HepG2 (cell line): ENCODE results near the gene FANCG. TPM values are rescaled to one million over a fixed set of nuclear protein-coding genes. Genes with fewer than 3 reads are reported as not detected.

ENCODE experiments used
- EP300 ChIP-seq, 3 experiments: sonication (generic) in 1 of 3; formaldehyde crosslinking in 1 of 3; IDR thresholded peaks; 2 replicates each; pipeline versions ENCODE4 v1.5.1 to v1.6.1; 2011 to 2020; ENCODE audit warnings: low read depth in 2 of 3, low read length in 2 of 3, borderline replicate concordance in 1 of 3, improper control_type of control experiment in 1 of 3, mild to moderate bottlenecking in 1 of 3, missing genetic modification reagents in 1 of 3, moderate library complexity in 1 of 3
- HMGXB4 ChIP-seq, 2 experiments: sonication (generic) in 1 of 2; formaldehyde crosslinking in 1 of 2; IDR thresholded peaks; 2 replicates each; pipeline versions ENCODE4 v1.4.0 to v1.6.1; 2018 to 2020; ENCODE audit warnings: missing genetic modification reagents in 2 of 2, borderline replicate concordance in 1 of 2, low read depth in 1 of 2, mild to moderate bottlenecking in 1 of 2, missing biosample characterization in 1 of 2
- HOXA9 ChIP-seq: sonication (generic); formaldehyde crosslinking; IDR thresholded peaks from 2 replicates; pipeline ENCODE4 v1.8.1; 2022; ENCODE audit warnings: missing genetic modification reagents, mild to moderate bottlenecking, moderate library complexity, borderline replicate concordance
- NR1H2 ChIP-seq: sonication (generic); formaldehyde crosslinking; IDR thresholded peaks from 2 replicates; pipeline ENCODE4 v1.8.1; 2022; ENCODE audit warnings: low read depth, missing genetic modification reagents, borderline replicate concordance
- PAF1 ChIP-seq: IDR thresholded peaks from 2 replicates; pipeline ENCODE4 v1.6.1; 2016; ENCODE audit warnings: missing genetic modification reagents, missing compliant biosample characterization
- PAXIP1 ChIP-seq: sonication (generic); formaldehyde crosslinking; conservative IDR thresholded peaks from 2 replicates; pipeline ENCODE4 v1.4.0; 2020; ENCODE audit warnings: mild to moderate bottlenecking, missing genetic modification reagents, moderate library complexity
- THYN1 ChIP-seq: sonication (generic); formaldehyde crosslinking; IDR thresholded peaks from 2 replicates; pipeline ENCODE4 v1.8.1; 2023; ENCODE audit warnings: low read depth, mild to moderate bottlenecking, moderate library complexity, missing genetic modification reagents, borderline replicate concordance
- XRCC5 ChIP-seq: fragments of 200-400 bp; formaldehyde crosslinking; optimal IDR thresholded peaks from 2 replicates; pipeline ENCODE3; 2017; ENCODE audit warnings: mild to moderate bottlenecking, low read length
- ZNF224 ChIP-seq: sonication (generic); formaldehyde crosslinking; IDR thresholded peaks from 2 replicates; pipeline ENCODE4 v1.5.0; 2020; ENCODE audit warnings: mild to moderate bottlenecking, missing genetic modification reagents
- ZNF24 ChIP-seq: fragments of 450-650 bp; IDR thresholded peaks from 2 replicates; pipeline ENCODE4 v1.6.1; 2017; ENCODE audit warnings: antibody characterized with exemption, mild to moderate bottlenecking
- ZNF549 ChIP-seq: sonication (generic); formaldehyde crosslinking; IDR thresholded peaks from 2 replicates; pipeline ENCODE4 v1.5.0; 2020; ENCODE audit warnings: missing genetic modification reagents
- ZNF709 ChIP-seq: sonication (generic); formaldehyde crosslinking; IDR thresholded peaks from 2 replicates; pipeline ENCODE4 v1.5.0; 2020; ENCODE audit warnings: mild to moderate bottlenecking, missing genetic modification reagents
- polyA plus RNA-seq, 8 experiments: library from polyadenylated mRNA; depleted of rRNA in 3 of 8; stranded (reverse) in 7 of 8; unstranded in 1 of 8; fragments of >200 nt; fragmentation: Illumina TruSeq in 4 of 8; extraction: Trizol in 4 of 8; gene quantifications; 2 replicates each; pipeline versions ENCODE4 v1.2.1 to v1.2.3, GENCODE V29; 2011 to 2016; ENCODE audit warnings: low read depth in 4 of 8, missing spikeins in 1 of 8, mixed read lengths in 1 of 8; ENCODE audit not compliant: insufficient read depth in 1 of 8
- total RNA-seq, 5 experiments: library from RNA; depleted of rRNA; stranded (reverse); fragments of >200 nt; fragmentation: Illumina TruSeq; extraction: Trizol; gene quantifications; 2 replicates each; pipeline ENCODE4 v1.2.3, GENCODE V29; 2016; ENCODE audit warnings: low read depth in 1 of 5
- TF ChIP-seq, protein P1 (sequence below), 2 experiments: sonication (generic) in 1 of 2; formaldehyde crosslinking in 1 of 2; IDR thresholded peaks; 2 replicates each; pipeline versions ENCODE4 v1.6.1 to v1.9.0; 2014 to 2022; ENCODE audit warnings: antibody characterized with exemption in 1 of 2, borderline replicate concordance in 1 of 2, inconsistent platforms in 1 of 2, low read depth in 1 of 2, missing genetic modification reagents in 1 of 2

FANCG gene
- total and polyA plus RNA-seq, 2 of the 13 experiments (the other 11 are each of a cell fraction or from before 2014, with no cell fraction given) = 14.4 to 45.1 TPM

DNA sequence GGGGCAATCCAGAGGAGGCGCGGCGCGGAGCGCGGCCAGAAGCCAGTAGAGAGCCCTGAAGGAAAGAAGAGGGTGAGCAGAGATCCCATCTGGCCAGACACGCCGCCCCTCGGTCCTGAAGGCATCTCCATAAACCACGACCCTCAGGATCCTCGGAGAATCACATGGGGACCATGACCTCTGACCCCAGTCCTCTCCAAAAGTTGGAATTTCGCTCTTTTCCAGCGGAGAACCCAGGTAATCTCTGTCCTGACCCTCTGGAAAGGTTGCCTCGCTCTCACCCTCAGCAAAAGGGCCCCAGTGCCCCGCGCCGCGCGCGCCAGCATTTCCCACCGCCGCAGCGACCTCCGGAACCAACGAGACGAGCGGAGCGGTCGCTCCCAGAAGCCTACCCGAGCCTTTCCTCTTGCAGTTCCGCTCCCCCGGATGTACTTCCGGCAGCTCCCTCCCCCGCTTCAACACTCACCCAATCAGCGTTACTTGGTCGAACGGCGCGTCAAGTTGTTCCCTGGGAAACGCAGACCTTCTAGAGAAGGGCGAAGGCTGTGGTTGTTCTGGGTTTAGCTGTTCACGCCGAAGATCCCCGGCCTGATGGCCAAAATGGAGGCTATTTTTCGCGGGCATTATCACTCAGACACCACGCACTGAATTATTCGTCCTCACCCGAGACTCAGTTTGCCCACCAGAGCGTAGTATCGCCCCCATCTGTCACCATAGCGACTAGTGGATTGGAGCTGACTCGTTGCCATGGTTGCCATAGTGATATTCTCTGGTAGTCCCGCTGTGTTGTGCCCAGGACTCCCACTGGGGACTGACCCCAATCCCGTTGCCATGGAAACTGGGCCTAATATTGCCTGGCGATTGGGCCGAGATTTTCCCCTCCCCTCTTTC lies 23.3 kb upstream of the FANCG start, which contains the start of gene STOML2 (continued):
- TF ChIP-seq, protein P1, sequence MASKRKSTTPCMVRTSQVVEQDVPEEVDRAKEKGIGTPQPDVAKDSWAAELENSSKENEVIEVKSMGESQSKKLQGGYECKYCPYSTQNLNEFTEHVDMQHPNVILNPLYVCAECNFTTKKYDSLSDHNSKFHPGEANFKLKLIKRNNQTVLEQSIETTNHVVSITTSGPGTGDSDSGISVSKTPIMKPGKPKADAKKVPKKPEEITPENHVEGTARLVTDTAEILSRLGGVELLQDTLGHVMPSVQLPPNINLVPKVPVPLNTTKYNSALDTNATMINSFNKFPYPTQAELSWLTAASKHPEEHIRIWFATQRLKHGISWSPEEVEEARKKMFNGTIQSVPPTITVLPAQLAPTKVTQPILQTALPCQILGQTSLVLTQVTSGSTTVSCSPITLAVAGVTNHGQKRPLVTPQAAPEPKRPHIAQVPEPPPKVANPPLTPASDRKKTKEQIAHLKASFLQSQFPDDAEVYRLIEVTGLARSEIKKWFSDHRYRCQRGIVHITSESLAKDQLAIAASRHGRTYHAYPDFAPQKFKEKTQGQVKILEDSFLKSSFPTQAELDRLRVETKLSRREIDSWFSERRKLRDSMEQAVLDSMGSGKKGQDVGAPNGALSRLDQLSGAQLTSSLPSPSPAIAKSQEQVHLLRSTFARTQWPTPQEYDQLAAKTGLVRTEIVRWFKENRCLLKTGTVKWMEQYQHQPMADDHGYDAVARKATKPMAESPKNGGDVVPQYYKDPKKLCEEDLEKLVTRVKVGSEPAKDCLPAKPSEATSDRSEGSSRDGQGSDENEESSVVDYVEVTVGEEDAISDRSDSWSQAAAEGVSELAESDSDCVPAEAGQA (IDR thresholded peaks at IDR 0.05; ENCODE audit: low read depth) = peak; percentile 71
- TF ChIP-seq, protein P1 (CRISPR knock-in tag; IDR thresholded peaks at IDR 0.05; ENCODE audit: borderline replicate concordance) = no peak
- TF ChIP-seq THYN1 (CRISPR knock-in tag) (no peak), HMGXB4 (CRISPR knock-in tag; IDR thresholded peaks at IDR 0.05; ENCODE audit: borderline replicate concordance in 1 of 2, low read depth in 1 of 2) (peak; percentile 86 to 94; a peak in 3 of 4 replicates), ZNF709 (CRISPR knock-in tag) (no peak), XRCC5 (peak; percentile 95), ZNF224 (CRISPR knock-in tag) (0 out of 2 replicates have a peak, but pooled peaks have one; percentile 36), PAF1 (CRISPR knock-in tag) (no peak), ZNF24 (no peak), ZNF549 (CRISPR knock-in tag) (no peak), PAXIP1 (CRISPR knock-in tag) (peak; percentile 18; the same call in 1 of the 2 replicates), HOXA9 (CRISPR knock-in tag) (peak; percentile 70; the same call in 1 of the 2 replicates), NR1H2 (CRISPR knock-in tag) (no peak), EP300 (IDR thresholded peaks at IDR 0.05; ENCODE audit: low read depth in 2 of 2, low read length in 2 of 2) (peak in 1 of 2 experiments; percentile 49; a peak in 1 of 4 replicates), EP300 (CRISPR knock-in tag; IDR thresholded peaks at IDR 0.05; ENCODE audit: borderline replicate concordance) (0 out of 2 replicates have a peak, but pooled peaks have one; percentile 12)
